HEK293T (cell line): ENCODE results near the gene KRT7.

ENCODE experiments used
- ELF4 ChIP-seq: fragments of 450-650 bp; IDR thresholded peaks from 2 replicates; pipeline ENCODE4 v1.6.1; 2017; ENCODE audit warnings: antibody characterized with exemption
- FOXA1 ChIP-seq: fragments of 450-650 bp; IDR thresholded peaks from 2 replicates; pipeline ENCODE4 v1.6.1; 2016; ENCODE audit warnings: mild to moderate bottlenecking
- FOXM1 ChIP-seq: fragments of 450-650 bp; IDR thresholded peaks from 2 replicates; pipeline ENCODE4 v1.6.1; 2017; ENCODE audit warnings: mild to moderate bottlenecking, borderline replicate concordance
- HDGF ChIP-seq: fragments of 450-650 bp; IDR thresholded peaks from 2 replicates; pipeline ENCODE4 v1.6.1; 2017; ENCODE audit warnings: antibody characterized with exemption, borderline replicate concordance
- L3MBTL2 ChIP-seq: fragments of 450-650 bp; conservative IDR thresholded peaks from 2 replicates; pipeline ENCODE4 v1.6.1; 2016; ENCODE audit warnings: mild to moderate bottlenecking
- SP1 ChIP-seq: fragments of 450-650 bp; IDR thresholded peaks from 2 replicates; pipeline ENCODE4 v1.6.1; 2017
- SUZ12 ChIP-seq: fragments of 450-650 bp; IDR thresholded peaks from 2 replicates; pipeline ENCODE4 v1.6.1; 2016; ENCODE audit warnings: mild to moderate bottlenecking
- TARDBP ChIP-seq: fragments of 450-650 bp; IDR thresholded peaks from 2 replicates; pipeline ENCODE4 v1.6.1; 2016
- ZNF384 ChIP-seq: fragments of 450-650 bp; IDR thresholded peaks from 2 replicates; pipeline ENCODE4 v1.6.1; 2016

DNA sequence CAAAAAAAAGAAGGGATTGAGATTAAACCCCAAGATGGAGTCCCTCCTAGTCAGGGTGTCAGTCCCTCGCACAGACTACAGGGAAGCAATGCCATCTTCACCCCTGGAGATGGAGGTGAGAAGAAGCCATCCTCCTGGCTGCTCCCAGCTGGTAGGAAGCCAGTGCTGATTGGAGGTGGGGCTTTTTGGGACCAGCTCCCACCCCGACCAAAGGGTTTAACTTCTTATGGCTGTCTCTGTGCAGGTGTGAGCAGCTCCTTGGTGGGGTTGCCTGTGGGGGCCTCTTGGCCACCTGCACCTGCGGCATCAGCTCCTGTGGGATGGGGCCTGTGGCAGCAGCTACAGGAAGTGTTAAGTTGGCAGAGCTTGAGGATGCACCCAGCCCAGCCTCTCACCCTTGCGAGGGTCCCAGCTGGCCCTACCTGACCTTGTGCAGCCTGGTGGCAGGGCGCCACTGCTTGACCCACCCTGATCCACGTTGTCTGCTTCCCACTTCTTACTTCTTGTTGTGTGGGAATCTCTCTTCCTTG lies 37.6 kb downstream of the KRT7 start:
- TF ChIP-seq ZNF384: no peak
- TF ChIP-seq FOXA1: no peak
- TF ChIP-seq L3MBTL2: no peak
- TF ChIP-seq SP1: no peak
- no peak for TF ChIP-seq FOXM1
- no peak for TF ChIP-seq TARDBP
- TF ChIP-seq ELF4: no peak
- no peak for TF ChIP-seq HDGF
- TF ChIP-seq SUZ12: no peak
